Measurements from ENCODE around the gene MT1X. TPM values are rescaled to one million over a fixed set of nuclear protein-coding genes. Genes with fewer than 3 reads are reported as not detected.

MT1X gene
- total RNA-seq, 1 donor from 2014 or later = 19.6 TPM

- peak overlapping the region; percentile 27 for H3K4me3 ChIP-seq (ENCODE audit: low read depth, low read length)
Measured at GRCh38 chr16:56643080-56643778, 39.0 kb upstream of the MT1X start.

GRCh38 chr16:56643833-56644232, 38.4 kb upstream of the MT1X start:
- Histone ChIP-seq H3K36me3 (ENCODE audit: control insufficient read depth, insufficient read depth, low read length) (no peaks in the 10 kb centered on the region), H3K27me3 (ENCODE audit: control insufficient read depth, insufficient read depth, low read length) (peaks cover 25% of the 10 kb centered on the region), H3K4me3 (ENCODE audit: low read depth, low read length) (no peak overlapping the region)
- DNase-seq (ENCODE audit: low read depth) = no peak
- no peak for TF ChIP-seq CTCF (IDR thresholded peaks at IDR 0.05; ENCODE audit: insufficient read depth, low read length, poor library complexity, severe bottlenecking)

More at GRCh38 chr16:56643080-56643778, 39.0 kb upstream of the MT1X start:
- Histone ChIP-seq H3K27me3 (ENCODE audit: control insufficient read depth, insufficient read depth, low read length) (peaks cover 23% of the 10 kb centered on the region), H3K36me3 (ENCODE audit: control insufficient read depth, insufficient read depth, low read length) (no peaks in the 10 kb centered on the region)
- DNase-seq (ENCODE audit: low read depth) = no peak
- TF ChIP-seq CTCF (IDR thresholded peaks at IDR 0.05; ENCODE audit: insufficient read depth, low read length, poor library complexity, severe bottlenecking) = peak; percentile 66

GRCh38 chr16:56645311-56645710, 37.0 kb upstream of the MT1X start:
- peaks cover 29% of the 10 kb centered on the region for H3K27me3 ChIP-seq (ENCODE audit: control insufficient read depth, insufficient read depth, low read length)
- no peak for TF ChIP-seq CTCF (IDR thresholded peaks at IDR 0.05; ENCODE audit: insufficient read depth, low read length, poor library complexity, severe bottlenecking)
- H3K36me3 ChIP-seq (ENCODE audit: control insufficient read depth, insufficient read depth, low read length) = no peaks in the 10 kb centered on the region
- DNase-seq (ENCODE audit: low read depth) = no peak
- H3K4me3 ChIP-seq (ENCODE audit: low read depth, low read length) = no peak overlapping the region

GRCh38 chr16:56645838-56646237, 36.4 kb upstream of the MT1X start:
- no peak for TF ChIP-seq CTCF (IDR thresholded peaks at IDR 0.05; ENCODE audit: insufficient read depth, low read length, poor library complexity, severe bottlenecking)
- Histone ChIP-seq H3K27me3 (ENCODE audit: control insufficient read depth, insufficient read depth, low read length) (peaks cover 29% of the 10 kb centered on the region), H3K36me3 (ENCODE audit: control insufficient read depth, insufficient read depth, low read length) (no peaks in the 10 kb centered on the region), H3K4me3 (ENCODE audit: low read depth, low read length) (no peak overlapping the region)
- DNase-seq (ENCODE audit: low read depth) = no peak

DNA sequence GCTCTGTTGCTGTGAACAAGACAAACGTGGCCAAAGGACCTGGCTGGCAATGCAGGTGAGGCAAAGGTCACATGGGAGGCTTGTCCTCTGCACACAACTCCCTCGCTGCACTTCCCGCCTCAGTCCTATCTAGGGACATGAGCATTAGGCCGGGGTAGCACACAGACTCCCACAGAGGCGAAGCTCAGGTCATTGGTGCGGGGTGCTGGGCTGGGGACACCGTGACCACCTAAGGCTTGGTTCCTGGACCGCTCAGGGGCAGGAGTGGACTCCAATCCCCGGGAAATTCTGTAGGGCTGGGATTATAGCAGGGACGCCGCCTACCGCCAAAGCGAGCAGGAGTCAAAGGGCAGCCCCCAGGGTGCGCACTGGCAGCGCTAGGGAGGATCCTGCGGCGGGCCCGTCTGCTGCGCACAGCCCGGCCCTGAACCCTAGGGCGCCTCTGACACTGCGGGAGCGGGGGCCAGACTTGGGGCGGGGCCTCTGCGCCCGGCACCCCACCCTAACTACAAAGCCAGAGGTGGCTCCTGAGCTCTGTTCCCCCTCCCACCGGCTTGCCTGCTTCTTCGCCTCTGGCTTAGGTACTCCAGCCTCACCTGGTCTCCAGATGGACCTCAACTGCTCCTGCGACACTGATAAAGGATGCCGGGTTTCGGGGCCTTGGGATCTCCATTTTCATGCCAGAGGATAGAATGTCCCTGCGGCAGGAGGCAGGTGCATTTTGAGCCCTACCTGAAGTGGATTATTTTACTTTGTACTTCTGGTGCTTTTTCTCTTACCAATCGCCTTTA, 34.4 kb upstream of the MT1X start:
- no peak for TF ChIP-seq CTCF (IDR thresholded peaks at IDR 0.05; ENCODE audit: insufficient read depth, low read length, poor library complexity, severe bottlenecking)

More for the DNA sequence above, 34.4 kb upstream of the MT1X start:
- DNase-seq (ENCODE audit: low read depth) = no peak
- no peaks in the 10 kb centered on the region for H3K36me3 ChIP-seq (ENCODE audit: control insufficient read depth, insufficient read depth, low read length)
- peaks cover 43% of the 10 kb centered on the region for H3K27me3 ChIP-seq (ENCODE audit: control insufficient read depth, insufficient read depth, low read length)
- no peak overlapping the region for H3K4me3 ChIP-seq (ENCODE audit: low read depth, low read length)
